Panc1 (cell line): Measurements from ENCODE around the gene ABCA1. TPM values are rescaled to one million over a fixed set of nuclear protein-coding genes. Genes with fewer than 3 reads are reported as not detected.

ENCODE experiments used
- ATAC-seq: fragments of 200-7000 bp; cut with Tn5 transposase; 2 replicates; pipeline ENCODE4 v1.9.1; 2020; ENCODE audit warnings: mild to moderate bottlenecking, moderate library complexity
- BruUV-seq: library from RNA; stranded (reverse); fragments of 400-500 nt; replicated peaks from 2 replicates; lab custom pipeline; 2021; lab: Mats Ljungman, UMichigan
- CTCF ChIA-PET: fragments of 300-600 bp; sonication (Branson Sonifier 250); formaldehyde crosslinking; loops from one replicate; lab custom pipeline; 2022; ENCODE audit warnings: antibody characterized with exemption; lab: Charles Lee
- POLR2A ChIA-PET: fragments of 300-600 bp; sonication (Branson Sonifier 250); formaldehyde crosslinking; loops from one replicate; lab custom pipeline; 2022; ENCODE audit warnings: antibody characterized with exemption; lab: Charles Lee
- DNase-seq: peaks from one replicate; pipeline ENCODE4 v3.0.0-alpha.2; 2010; ENCODE audit warnings: low read depth, low spot score
- H3K27ac ChIP-seq: 2 replicates; pipeline ENCODE4 v1.5.1; 2011; ENCODE audit warnings: mild to moderate bottlenecking, low read length, inconsistent platforms
- H3K27me3 ChIP-seq: fragments of 200-500 bp; sonication (Bioruptor generic); 2 replicates; pipeline ENCODE4 v1.6.0; 2014; ENCODE audit warnings: low read length, inconsistent platforms; ENCODE audit not compliant: control insufficient read depth, insufficient read depth
- H3K36me3 ChIP-seq: fragments of 200-500 bp; sonication (Bioruptor generic); 2 replicates; pipeline ENCODE4 v1.5.1; 2014; ENCODE audit warnings: inconsistent platforms, mild to moderate bottlenecking, low read length, moderate library complexity; ENCODE audit not compliant: control insufficient read depth, insufficient read depth
- H3K4me1 ChIP-seq: 2 replicates; pipeline ENCODE4 v1.5.1; 2011; ENCODE audit warnings: inconsistent platforms, mild to moderate bottlenecking, low read length, moderate library complexity; ENCODE audit not compliant: control insufficient read depth, insufficient read depth
- H3K4me3 ChIP-seq, 2 experiments: 2 replicates each; pipeline ENCODE4 v1.5.1; 2011 to 2012; ENCODE audit warnings: low read depth in 2 of 2, low read length in 2 of 2, mild to moderate bottlenecking in 2 of 2, inconsistent platforms in 1 of 2, moderate library complexity in 1 of 2
- H3K9me3 ChIP-seq: fragments of 200-500 bp; sonication (Bioruptor generic); 2 replicates; pipeline ENCODE4 v1.5.1; 2014; ENCODE audit warnings: low read depth, mild to moderate bottlenecking, inconsistent platforms, low read length, moderate library complexity; ENCODE audit not compliant: control insufficient read depth, insufficient read depth
- CTCF ChIP-seq: fragments of 450-650 bp; IDR thresholded peaks from 2 replicates; pipeline ENCODE4 v1.5.1; 2017; ENCODE audit warnings: mild to moderate bottlenecking
- POLR2AphosphoS5 ChIP-seq: IDR thresholded peaks from 2 replicates; pipeline ENCODE4 v1.6.1; 2012; ENCODE audit warnings: mild to moderate bottlenecking, low read depth, low read length, moderate library complexity
- REST ChIP-seq, 2 experiments: IDR thresholded peaks; 2 replicates each; pipeline ENCODE4 v1.6.1; 2011 to 2012; ENCODE audit warnings: low read depth in 2 of 2, control low read depth in 1 of 2, low read length in 1 of 2, mild to moderate bottlenecking in 1 of 2, moderate library complexity in 1 of 2; ENCODE audit not compliant: insufficient read depth in 1 of 2
- SIN3A ChIP-seq: IDR thresholded peaks from 2 replicates; pipeline ENCODE4 v1.6.1; 2012; ENCODE audit warnings: low read depth, mild to moderate bottlenecking, low read length, moderate library complexity, borderline replicate concordance; ENCODE audit not compliant: insufficient read depth
- TCF7L2 ChIP-seq: IDR thresholded peaks from 2 replicates; pipeline ENCODE4 v1.6.1; 2011; ENCODE audit warnings: mild to moderate bottlenecking, low read depth, low read length, inconsistent platforms
- in situ Hi-C: cut with HindIII; loops from 2 replicates; pipeline ENCODE4 v1.10.0; 2016; ENCODE audit warnings: low sequenced_read_pairs, low pct_unique_long_range_greater_than_20kb
- intact Hi-C: fragments of 100-400 bp; cut with micrococcal nuclease; formaldehyde crosslinking; loops from one replicate; pipeline ENCODE4 v1.10.0; 2022; ENCODE audit not compliant: unreplicated experiment
- total RNA-seq: library from RNA; stranded (reverse); gene quantifications from one replicate; pipeline ENCODE4 v1.2.1, GENCODE V29; 2021; ENCODE audit not compliant: unreplicated experiment

ABCA1 gene
- total RNA-seq, 1 experiment from 2014 or later: 2.6 TPM

GRCh38 chr9:104838958-104839357, 89.0 kb downstream of the ABCA1 start:
- Histone ChIP-seq H3K9me3 (no peaks in the 10 kb centered on the region), H3K36me3 (no peaks in the 10 kb centered on the region), H3K4me1 (no peaks in the 10 kb centered on the region), H3K27me3 (no peaks in the 10 kb centered on the region), H3K4me3 (no peak overlapping the region), H3K27ac (no peak overlapping the region)
- BruUV-seq: no TSS peak
- no peak for ATAC-seq
- intact Hi-C loops (no loop called here), in situ Hi-C loops (no loop called here)
- POLR2A ChIA-PET: no interaction called here
- TF ChIP-seq SIN3A: no peak
- no peak for TF ChIP-seq TCF7L2
- TF ChIP-seq POLR2AphosphoS5: no peak
- no peak for TF ChIP-seq CTCF
- TF ChIP-seq REST (IDR thresholded peaks at IDR 0.05; ENCODE audit: insufficient read depth in 1 of 2, low read depth in 2 of 2, low read length in 1 of 2): no peak
- DNase-seq: no peak
- CTCF ChIA-PET: no interaction called here

GRCh38 chr9:104836767-104837166, 91.2 kb downstream of the ABCA1 start:
- Histone ChIP-seq H3K27me3 (no peaks in the 10 kb centered on the region), H3K4me3 (no peak overlapping the region), H3K9me3 (no peaks in the 10 kb centered on the region), H3K36me3 (no peaks in the 10 kb centered on the region), H3K27ac (no peak overlapping the region), H3K4me1 (no peaks in the 10 kb centered on the region)
- TF ChIP-seq POLR2AphosphoS5 (no peak), SIN3A (no peak)
- ATAC-seq (no peak), DNase-seq (no peak)
- BruUV-seq: no TSS peak
- ChIA-PET CTCF (no interaction called here), POLR2A (no interaction called here)
- in situ Hi-C loops: no loop called here
- intact Hi-C loops: no loop called here

GRCh38 chr9:104836235-104836634, 91.7 kb downstream of the ABCA1 start:
- no peak for TF ChIP-seq SIN3A
- TF ChIP-seq POLR2AphosphoS5: no peak
- TF ChIP-seq CTCF: no peak
- no peak for TF ChIP-seq REST (IDR thresholded peaks at IDR 0.05; ENCODE audit: insufficient read depth in 1 of 2, low read depth in 2 of 2, low read length in 1 of 2)
- no peak for TF ChIP-seq TCF7L2
- DNase-seq (no peak), ATAC-seq (no peak)
- H3K27ac ChIP-seq: no peak overlapping the region
- intact Hi-C loops: no loop called here
- ChIA-PET CTCF (no interaction called here), POLR2A (no interaction called here)
- no TSS peak for BruUV-seq
- no peak overlapping the region for H3K4me3 ChIP-seq
- H3K36me3 ChIP-seq: no peaks in the 10 kb centered on the region
- no peaks in the 10 kb centered on the region for H3K27me3 ChIP-seq
- no peaks in the 10 kb centered on the region for H3K4me1 ChIP-seq
- no peaks in the 10 kb centered on the region for H3K9me3 ChIP-seq
- in situ Hi-C loops: no loop called here
